HPDE6-E6E7 (cell line): ENCODE results near the gene CPT1C.

ENCODE experiments used
- DNase-seq: peaks from one replicate; pipeline ENCODE4 v3.0.0; 2011; ENCODE audit warnings: missing footprints; ENCODE audit errors: extremely low spot score

CPT1C gene

GRCh38 chr19:49660338-49660961 is 30.5 kb upstream of the CPT1C start:
- no peak for DNase-seq

- DNase-seq, result no peak
Measured at GRCh38 chr19:49662011-49662410, 28.9 kb upstream of the CPT1C start.

- DNase-seq, result no peak
Measured at GRCh38 chr19:49663224-49663623, 27.7 kb upstream of the CPT1C start.

GRCh38 chr19:49664171-49665035 is 26.5 kb upstream of the CPT1C start:
- DNase-seq, result peak; percentile 93

GRCh38 chr19:49665036-49665350 is 25.9 kb upstream of the CPT1C start:
- DNase-seq, result no peak

- peak; percentile 97 for DNase-seq
Measured at GRCh38 chr19:49665351-49666119, 25.4 kb upstream of the CPT1C start, which contains the start of the genes BCL2L12 and IRF3. Gene BCL2L12, plus strand, starts transcription at chr19:49665933. Its CDS starts 760 bp downstream, at chr19:49666693. Gene IRF3, minus strand, starts transcription at chr19:49665857. Its CDS starts 1,019 bp downstream, at chr19:49664838.

- no peak for DNase-seq
Measured at GRCh38 chr19:49666120-49666444, 24.8 kb upstream of the CPT1C start.

- DNase-seq, result no peak
Measured at GRCh38 chr19:49667473-49667872, 23.4 kb upstream of the CPT1C start.

- no peak for DNase-seq
Measured at GRCh38 chr19:49669516-49669915, 21.4 kb upstream of the CPT1C start.

GRCh38 chr19:49672131-49672919 is 18.6 kb upstream of the CPT1C start:
- no peak for DNase-seq

GRCh38 chr19:49676136-49676783 is 14.7 kb upstream of the CPT1C start:
- DNase-seq, result no peak

GRCh38 chr19:49676784-49677230 is 14.1 kb upstream of the CPT1C start:
- DNase-seq, result peak; percentile 98

- DNase-seq, result no peak
Measured at GRCh38 chr19:49677231-49677900, 13.6 kb upstream of the CPT1C start, which contains the start of gene PRMT1. Gene PRMT1, plus strand, starts transcription at chr19:49677271. Its CDS starts 10 bp downstream, at chr19:49677281.

GRCh38 chr19:49677901-49678674 is 12.8 kb upstream of the CPT1C start:
- DNase-seq, result no peak

- no peak for DNase-seq
Measured at GRCh38 chr19:49678985-49679770, 11.7 kb upstream of the CPT1C start.

GRCh38 chr19:49679771-49680413 is 11.0 kb upstream of the CPT1C start:
- no peak for DNase-seq

- no peak for DNase-seq
Measured at GRCh38 chr19:49680421-49681351, 10.2 kb upstream of the CPT1C start.
